Esophagus squamous epithelium (tissue), 4 donors: Measurements from ENCODE around the gene NRG3.

Experiments
- CTCF ChIP-seq, 6 experiments: fragments of 450-650 bp in 4 of 6; fragments of 200-600 bp in 2 of 6; sonication (generic) in 2 of 6; IDR thresholded peaks; one replicate each; pipeline ENCODE4 v1.5.1; 2016 to 2019; ENCODE audit warnings: antibody characterized with exemption in 6 of 6, mild to moderate bottlenecking in 4 of 6, moderate library complexity in 4 of 6
- POLR2A ChIP-seq, 4 donors: fragments of 450-650 bp; IDR thresholded peaks; one replicate each; pipeline ENCODE4 v1.6.1; 2017; ENCODE audit warnings: antibody characterized with exemption in 4 of 4, mild to moderate bottlenecking in 4 of 4, moderate library complexity in 3 of 4

GRCh38 chr10:82440775-82441174 is 565.8 kb downstream of the NRG3 start:
- TF ChIP-seq CTCF (IDR thresholded peaks at IDR 0.05), result no peak
- no peak for TF ChIP-seq POLR2A (IDR thresholded peaks at IDR 0.05)
